PC-3 (cell line): ENCODE measurements around the gene GTPBP8.

ENCODE experiments used
- CTCF ChIP-seq: fragments of 300-600 bp; sonication (generic); conservative IDR thresholded peaks from 2 replicates; pipeline ENCODE4 v1.5.1; 2017; ENCODE audit warnings: antibody characterized with exemption, low read depth, mild to moderate bottlenecking, low read length
- EZH2 ChIP-seq: fragments of 300-600 bp; sonication (generic); IDR thresholded peaks from one replicate; pipeline ENCODE4 v1.6.1; 2017; ENCODE audit warnings: antibody characterized with exemption, mild to moderate bottlenecking, low read length; ENCODE audit not compliant: unreplicated experiment
- EZH2phosphoT487 ChIP-seq: fragments of 300-600 bp; sonication (generic); IDR thresholded peaks from 2 replicates; pipeline ENCODE4 v1.6.1; 2018; ENCODE audit warnings: mild to moderate bottlenecking, antibody characterized with exemption, low read length, borderline replicate concordance

DNA sequence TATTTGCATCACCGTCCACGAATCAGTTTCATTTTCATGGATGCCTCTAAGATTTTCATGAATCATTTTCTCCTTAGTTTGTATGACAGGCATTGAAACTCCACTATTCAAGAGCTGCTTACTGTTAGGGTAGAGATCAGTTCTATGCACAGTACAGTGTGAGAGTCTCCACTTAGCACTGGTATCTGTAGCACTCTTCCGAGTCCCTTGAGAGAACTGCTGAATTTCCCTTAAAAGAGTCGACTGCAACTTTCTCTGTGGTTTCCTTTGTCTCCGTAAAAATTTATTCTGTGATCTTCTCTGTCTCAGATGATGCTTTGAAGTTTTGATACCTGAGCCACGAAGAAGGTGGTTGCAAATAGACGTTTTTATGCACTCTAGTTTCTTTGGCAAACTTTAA, 14.8 kb downstream of the GTPBP8 start:
- TF ChIP-seq EZH2phosphoT487 (no peak), EZH2 (no peak), CTCF (no peak)
